NCI-H2029 treated with DMSO at 0.1 percent for 48 hours (cell line): ENCODE data around the gene GPHA2.

Experiments
- DNase-seq: peaks from one replicate; lab custom pipeline; 2025; lab: John Stamatoyannopoulos, UW

The GPHA2 gene

DNA sequence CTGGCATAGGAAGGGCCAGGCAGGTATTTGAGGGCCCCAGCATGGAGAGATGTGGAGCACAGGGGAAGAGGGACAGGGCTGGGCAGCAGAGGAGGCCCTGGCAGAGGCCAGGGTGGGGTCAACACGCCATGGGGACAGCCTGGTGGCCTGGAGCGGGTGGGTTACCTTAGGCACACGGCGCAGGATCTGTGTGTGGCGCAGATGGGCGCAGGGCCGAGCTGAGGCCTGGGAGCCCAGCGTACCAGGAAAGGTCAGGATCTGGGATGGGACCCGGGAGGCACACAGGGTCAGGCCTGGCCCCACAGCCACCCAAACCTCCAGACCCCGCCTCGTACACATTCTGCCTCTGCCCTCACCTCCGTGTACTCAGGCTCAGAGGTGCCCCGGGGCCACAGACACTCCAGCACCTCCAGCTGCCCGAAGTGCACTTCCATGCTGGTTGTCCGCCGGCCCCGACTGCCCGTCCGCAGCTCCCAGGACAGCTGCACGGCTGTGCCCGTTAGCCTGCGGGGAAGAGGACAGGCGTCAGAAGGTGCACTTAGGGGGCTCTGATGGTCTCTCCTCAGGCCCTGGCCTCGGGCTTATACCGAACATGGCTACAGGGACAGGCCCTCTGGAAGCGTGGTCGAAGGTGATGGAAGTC lies 25.1 kb downstream of the GPHA2 start:
- DNase-seq = no peak

GRCh38 chr11:64909653-64910343 lies 25.9 kb downstream of the GPHA2 start:
- DNase-seq = no peak

DNA sequence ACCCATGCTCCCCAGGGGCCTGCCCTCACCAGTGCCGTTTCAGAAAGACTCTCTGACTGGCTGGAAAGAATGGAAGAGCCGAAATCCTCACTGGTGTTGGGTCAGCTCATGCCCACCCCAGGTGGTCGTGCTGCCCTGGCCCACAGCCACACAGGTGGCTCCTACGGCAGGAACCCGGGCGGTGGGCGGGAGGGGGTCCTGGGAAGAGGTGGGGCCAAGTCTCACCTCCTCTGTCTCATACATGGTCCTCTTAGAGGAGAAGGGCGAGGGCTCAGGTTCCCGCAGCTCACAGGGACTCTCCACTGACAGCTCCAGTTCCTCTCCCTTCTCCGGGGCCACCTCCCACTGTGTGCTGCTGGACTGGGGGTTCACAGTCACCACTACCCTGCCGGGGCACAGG lies 26.9 kb downstream of the GPHA2 start:
- no peak for DNase-seq

- no peak for DNase-seq
Measured at GRCh38 chr11:64906314-64906635, 29.4 kb downstream of the GPHA2 start.

GRCh38 chr11:64905516-64906313 lies 30.0 kb downstream of the GPHA2 start:
- no peak for DNase-seq

DNA sequence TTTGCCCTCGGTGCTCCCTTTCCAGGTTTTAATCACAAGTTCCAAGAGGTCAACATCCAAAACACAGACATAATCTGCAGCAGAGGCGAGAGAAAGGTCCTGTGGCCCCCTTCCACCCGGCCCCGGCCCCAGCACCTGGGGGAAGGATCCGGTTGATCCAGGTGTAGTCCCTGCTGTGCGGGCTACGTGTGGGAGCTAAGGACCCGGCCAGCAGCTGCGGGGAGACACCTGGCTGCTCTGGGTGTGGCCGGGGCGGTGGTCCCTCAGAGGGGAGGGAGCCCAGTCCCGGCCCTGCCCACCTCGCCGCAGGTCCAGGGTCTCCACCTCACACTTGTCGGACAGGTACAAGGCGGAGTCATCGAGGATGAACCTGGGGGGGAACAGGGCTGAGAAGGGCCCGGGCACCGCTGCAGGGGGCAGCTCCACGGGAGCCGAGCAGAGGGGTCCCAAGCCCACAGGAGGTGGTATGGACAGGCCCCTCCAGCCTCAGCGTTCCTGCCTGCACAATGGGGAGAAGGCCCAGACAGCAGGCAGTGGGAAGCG lies 32.3 kb downstream of the GPHA2 start:
- DNase-seq = no peak

GRCh38 chr11:64902102-64902900 lies 33.4 kb downstream of the GPHA2 start:
- no peak for DNase-seq

- no peak for DNase-seq
Measured at GRCh38 chr11:64900774-64901173, 34.9 kb downstream of the GPHA2 start.

- no peak for DNase-seq
Measured at GRCh38 chr11:64900263-64900678, 35.4 kb downstream of the GPHA2 start.

DNA sequence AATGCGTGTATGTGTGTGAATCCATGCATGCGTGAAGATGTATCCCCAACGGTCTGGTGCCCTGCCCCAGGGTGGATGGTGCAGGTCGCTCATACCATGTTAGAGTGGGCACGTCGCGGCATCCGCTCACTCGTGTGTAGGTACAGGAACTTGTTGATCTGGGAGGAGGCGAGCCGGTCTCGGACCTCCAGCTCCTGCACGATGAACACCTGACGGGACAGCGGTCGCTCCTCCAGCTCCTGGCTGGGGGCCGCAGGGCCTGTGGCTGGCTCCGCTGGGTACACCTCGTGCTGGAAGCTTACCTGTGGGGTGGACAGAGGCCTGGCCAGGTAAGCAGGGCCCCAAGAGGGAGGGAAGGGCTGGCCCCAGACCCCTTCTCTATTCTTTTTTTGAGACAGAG lies 37.2 kb downstream of the GPHA2 start:
- DNase-seq = no peak

GRCh38 chr11:64898076-64898445 lies 37.6 kb downstream of the GPHA2 start:
- DNase-seq = no peak

DNA sequence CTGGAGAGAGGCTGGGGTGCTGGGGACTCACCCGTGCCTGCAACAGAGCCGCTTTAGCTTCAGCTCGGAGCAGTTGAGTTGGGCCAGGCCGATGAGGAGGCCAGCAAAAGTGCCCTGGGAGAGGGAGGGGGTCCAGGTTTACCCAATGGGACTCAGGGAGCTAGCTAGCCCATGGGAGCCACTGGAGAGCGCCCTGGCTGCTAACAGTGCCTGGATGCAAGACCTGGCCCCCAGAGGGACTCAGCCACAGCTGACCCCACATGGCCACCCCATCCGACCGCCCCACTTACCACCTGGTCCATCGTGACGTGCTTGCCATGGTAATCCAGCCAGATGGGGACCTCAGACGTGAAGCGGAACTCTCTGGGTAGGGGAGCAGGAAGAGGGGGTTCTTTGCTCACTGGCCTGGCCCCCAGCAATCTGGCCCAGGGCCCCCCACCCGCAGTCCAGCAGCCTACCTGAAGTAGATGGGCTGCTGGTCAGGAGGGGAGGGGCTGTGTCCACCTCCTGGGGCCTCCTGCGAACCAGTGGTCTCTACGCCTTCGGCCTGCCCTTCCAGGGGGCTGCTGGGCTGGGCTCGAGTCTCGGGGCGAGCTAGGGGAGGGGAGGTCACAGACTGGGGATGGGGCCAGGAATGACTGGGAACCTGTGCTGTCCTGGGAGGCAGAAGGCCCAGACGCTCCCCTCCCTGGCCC lies 38.2 kb downstream of the GPHA2 start:
- no peak for DNase-seq

DNA sequence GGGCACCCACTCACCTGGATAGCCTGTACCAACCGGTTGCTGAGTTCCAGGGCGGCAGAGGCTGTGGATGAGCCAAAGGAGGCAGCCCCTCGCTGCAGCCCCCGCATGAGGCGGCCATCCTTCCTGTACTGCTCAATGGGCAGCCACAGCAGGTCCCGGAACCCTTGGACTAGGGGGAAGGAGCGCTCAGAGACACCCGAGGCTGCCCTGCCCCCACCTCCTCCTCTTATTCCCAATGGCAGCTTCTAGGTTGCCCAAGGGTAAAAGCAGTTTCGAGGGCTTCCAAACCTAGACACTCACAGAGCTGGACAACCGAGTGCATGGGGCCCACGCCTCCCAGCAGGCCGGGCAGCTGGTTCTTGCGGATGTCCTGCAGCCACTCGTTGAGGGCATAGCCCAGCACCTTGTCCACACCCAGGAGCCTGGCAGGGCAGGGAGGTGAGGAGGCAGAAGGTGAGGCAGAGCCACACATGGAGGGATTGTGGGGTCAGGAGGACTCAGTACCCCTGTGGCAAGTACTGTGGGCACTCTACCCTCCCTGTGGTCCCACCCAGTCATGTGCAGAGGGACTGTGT lies 39.2 kb downstream of the GPHA2 start:
- no peak for DNase-seq

GRCh38 chr11:64894812-64895452 lies 40.8 kb downstream of the GPHA2 start:
- no peak for DNase-seq

GRCh38 chr11:64894070-64894811 lies 41.5 kb downstream of the GPHA2 start:
- peak; percentile 4 for DNase-seq

DNA sequence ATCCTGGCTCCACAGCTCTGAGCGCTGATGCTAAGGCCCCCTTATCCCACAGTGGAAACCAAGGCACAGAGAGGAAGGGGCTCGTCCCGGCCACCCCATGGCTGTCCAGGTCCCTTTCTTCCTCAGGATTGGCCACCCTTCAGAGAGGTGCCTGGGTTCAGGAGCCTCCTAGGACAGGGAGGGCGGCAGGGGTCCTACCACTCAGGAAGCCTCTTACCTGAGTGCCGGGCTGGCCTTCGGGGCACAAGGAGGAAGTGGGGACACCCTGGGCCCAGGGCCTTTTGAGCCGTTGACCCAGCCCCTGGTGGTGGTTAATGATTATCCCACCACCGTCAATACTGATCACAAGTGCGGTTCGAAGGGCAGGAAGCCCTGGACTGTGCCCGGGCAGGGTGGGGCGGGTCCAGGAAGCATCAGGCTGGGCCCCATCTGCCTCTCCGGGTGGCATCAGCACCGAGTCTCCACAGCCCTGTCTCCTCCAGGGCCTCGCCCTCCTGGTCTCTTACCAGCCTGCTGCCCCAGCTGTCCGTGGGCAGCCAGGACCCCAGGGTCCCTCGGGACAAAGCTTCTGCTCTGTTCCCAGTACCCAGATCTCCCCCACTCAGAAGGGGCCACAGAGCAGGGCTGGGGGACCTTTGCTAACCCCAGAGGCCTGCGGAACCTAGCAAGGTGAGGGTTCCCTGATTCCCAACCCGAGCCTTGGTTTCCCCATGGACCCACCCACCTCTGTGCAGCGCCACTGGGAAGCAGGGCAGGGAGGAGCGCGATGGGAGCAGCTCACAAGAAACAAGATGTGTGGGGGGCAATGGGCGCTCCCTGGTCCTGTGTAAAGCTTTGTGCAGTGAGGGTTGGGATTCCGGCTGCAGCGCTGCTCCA lies 42.3 kb downstream of the GPHA2 start:
- DNase-seq = no peak

DNA sequence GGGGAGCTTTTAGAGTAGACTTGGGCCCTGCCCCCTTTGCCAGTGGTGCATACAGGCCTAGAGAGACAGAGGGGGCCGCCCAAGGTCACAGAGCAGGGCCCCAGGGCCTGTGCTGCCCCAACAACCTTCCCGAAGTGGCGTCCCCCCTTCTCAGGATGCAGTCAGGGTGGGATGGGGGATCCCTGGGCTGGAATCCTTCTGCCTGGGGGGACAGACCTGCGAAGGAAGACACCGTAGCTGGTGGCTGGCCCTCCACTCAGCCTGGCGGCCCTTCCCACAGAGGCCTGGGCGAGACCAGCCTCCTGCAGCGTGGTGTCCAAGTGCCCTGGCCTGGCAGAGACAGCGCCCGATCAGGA lies 42.9 kb downstream of the GPHA2 start:
- DNase-seq = no peak

DNA sequence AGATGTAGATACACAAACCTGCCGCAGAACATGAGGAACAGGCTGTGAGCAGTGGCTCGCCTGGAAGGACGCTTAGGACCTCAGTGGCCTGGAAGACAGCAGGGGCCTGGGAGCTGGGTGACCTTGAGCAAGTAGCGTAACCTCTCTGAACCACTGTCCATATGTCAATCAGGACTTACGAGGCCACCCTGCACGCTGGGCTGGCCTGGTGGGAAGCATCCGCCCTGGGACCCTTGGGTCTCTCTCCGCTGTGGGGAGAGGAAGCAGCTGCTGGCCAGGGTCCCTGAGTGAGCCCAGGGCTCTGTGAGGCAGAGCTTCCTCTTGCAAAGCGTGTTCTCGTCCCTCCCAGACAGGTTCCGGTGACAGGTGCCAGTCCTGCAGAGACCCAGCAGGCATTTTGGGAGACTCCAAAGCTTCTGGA lies 43.3 kb downstream of the GPHA2 start:
- DNase-seq = no peak

- no peak for DNase-seq
Measured at GRCh38 chr11:64891880-64892279, 43.8 kb downstream of the GPHA2 start.
